ENCODE results near the gene ARMC7.

GRCh38 chr17:75168998-75169397 lies 59.2 kb downstream of the ARMC7 start:
- TF ChIP-seq CTCF (conservative IDR thresholded peaks at IDR 0.05 in 1 of 2, IDR thresholded peaks at IDR 0.05 in 1 of 2; ENCODE audit: extremely low read depth in 1 of 2, insufficient read depth in 1 of 2, low read depth in 1 of 2, low read length in 2 of 2) = no peak
- TF ChIP-seq EZH2 (IDR thresholded peaks at IDR 0.05; ENCODE audit: borderline replicate concordance, low read length) = no peak
